HFF-Myc (cell line): Measurements from ENCODE around the gene CACNA2D3.

Source experiments
- DNase-seq: peaks from one replicate; pipeline ENCODE4 v3.0.0-alpha.2; 2011; ENCODE audit warnings: low read depth; ENCODE audit errors: extremely low read depth
- H3K4me3 ChIP-seq: replicated peaks from 2 replicates; pipeline ENCODE4 v1.5.1; 2011; ENCODE audit warnings: low read depth, mild to moderate bottlenecking, control low read depth, low read length
- TF ChIP-seq, protein P1 (sequence below): IDR thresholded peaks from 2 replicates; pipeline ENCODE4 v1.5.1; 2012; ENCODE audit warnings: mild to moderate bottlenecking, low read depth, low read length, control low read depth; ENCODE audit errors: missing control alignments

CACNA2D3 gene

DNA sequence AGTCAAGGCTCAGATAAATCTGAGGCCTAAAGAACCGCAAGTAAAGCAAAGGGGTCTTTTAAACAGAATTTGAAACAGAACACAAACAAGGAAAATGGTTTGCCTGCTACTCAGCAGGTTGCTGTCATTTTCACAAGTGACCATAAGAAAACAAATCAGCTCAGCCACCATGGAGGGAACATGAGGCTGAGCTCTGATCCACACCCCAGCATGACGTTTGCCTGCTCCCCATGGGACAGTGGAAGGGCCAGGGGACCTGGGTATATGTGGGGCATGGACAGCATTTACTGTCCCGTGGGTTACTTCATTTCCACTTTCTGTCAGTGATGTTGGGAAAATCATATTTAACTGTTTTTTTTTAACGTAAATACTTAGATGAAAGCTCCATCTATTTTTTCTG lies 434.3 kb downstream of the CACNA2D3 start:
- H3K4me3 ChIP-seq = no peak overlapping the region
- TF ChIP-seq, protein P1, sequence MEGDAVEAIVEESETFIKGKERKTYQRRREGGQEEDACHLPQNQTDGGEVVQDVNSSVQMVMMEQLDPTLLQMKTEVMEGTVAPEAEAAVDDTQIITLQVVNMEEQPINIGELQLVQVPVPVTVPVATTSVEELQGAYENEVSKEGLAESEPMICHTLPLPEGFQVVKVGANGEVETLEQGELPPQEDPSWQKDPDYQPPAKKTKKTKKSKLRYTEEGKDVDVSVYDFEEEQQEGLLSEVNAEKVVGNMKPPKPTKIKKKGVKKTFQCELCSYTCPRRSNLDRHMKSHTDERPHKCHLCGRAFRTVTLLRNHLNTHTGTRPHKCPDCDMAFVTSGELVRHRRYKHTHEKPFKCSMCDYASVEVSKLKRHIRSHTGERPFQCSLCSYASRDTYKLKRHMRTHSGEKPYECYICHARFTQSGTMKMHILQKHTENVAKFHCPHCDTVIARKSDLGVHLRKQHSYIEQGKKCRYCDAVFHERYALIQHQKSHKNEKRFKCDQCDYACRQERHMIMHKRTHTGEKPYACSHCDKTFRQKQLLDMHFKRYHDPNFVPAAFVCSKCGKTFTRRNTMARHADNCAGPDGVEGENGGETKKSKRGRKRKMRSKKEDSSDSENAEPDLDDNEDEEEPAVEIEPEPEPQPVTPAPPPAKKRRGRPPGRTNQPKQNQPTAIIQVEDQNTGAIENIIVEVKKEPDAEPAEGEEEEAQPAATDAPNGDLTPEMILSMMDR = no peak
- DNase-seq = no peak

DNA sequence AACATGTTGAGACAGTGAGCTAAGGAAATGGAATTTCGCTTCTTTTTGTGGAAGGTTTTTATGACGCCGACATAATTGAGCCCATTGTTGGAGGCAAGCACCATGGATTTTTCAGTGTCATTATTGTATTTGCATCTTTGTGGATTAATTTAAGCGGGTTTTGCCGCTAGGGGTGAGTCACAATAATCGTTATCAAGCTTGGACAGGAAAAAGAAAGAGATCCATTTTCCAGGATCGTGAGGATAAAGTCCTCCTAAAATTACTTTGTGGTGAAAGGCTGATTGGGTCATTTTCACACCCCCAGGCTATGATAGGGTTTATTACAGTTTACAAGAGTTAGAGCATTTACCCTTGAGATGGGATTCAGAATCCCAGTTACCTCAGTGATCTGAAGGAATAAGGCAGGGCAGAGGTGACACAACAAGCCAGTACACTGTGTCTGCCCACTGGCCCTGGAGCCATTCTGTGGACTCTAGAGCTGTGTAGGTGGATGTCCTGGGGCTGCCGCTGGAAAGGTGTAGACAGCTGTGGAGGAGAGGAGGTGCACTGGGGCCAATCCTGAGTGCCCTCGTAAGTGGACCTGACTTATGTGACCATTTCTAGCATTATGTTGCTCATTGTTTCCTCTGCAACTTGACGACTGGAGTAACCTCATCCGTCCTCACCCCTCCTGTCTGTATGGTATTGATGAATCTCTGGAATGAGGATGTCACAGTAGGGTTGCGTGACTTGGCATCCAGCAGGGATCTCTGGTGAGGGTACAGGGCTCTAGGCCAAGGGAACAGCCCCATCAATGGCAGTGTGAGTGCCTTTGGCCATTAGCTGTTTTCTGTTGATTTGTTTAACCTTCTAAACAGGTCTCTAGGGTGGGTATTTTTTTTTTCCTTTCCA lies 435.4 kb downstream of the CACNA2D3 start:
- no peak overlapping the region for H3K4me3 ChIP-seq
- TF ChIP-seq, protein P1 = no peak
- no peak for DNase-seq

DNA sequence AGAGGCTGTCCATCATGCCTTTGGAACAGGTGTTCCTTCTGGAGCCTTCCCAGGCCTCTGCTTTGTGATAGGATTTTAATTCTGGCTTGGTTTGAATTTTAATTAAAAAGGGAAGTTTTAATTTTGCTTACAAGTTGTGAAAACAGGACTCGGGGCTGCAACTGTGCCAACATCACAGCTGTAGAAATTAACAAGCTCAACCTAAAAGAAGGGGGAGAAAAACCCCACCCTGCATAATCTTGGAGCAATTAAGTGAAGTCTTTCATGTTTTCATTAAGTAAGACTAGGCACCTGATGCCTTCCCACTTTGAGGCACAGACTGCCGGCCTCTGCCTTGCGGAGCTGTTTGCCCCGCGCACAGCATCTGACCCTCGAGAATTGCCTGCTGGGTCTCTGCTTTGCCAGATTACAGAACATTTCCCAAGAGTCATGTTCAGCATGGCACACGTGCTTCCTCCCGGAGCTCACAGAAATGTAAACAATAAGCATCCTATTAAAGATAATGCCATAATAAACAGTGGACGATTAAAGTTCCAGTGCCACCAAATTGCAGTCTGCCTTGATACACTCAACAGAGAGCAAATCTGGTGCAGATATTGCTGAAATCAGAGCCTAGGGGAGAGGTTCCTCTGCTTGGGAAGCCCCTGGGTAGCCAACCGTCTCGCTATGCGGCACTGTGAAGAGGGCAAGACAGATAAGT lies 441.3 kb downstream of the CACNA2D3 start:
- DNase-seq = no peak
- no peak overlapping the region for H3K4me3 ChIP-seq
- TF ChIP-seq, protein P1 = no peak

DNA sequence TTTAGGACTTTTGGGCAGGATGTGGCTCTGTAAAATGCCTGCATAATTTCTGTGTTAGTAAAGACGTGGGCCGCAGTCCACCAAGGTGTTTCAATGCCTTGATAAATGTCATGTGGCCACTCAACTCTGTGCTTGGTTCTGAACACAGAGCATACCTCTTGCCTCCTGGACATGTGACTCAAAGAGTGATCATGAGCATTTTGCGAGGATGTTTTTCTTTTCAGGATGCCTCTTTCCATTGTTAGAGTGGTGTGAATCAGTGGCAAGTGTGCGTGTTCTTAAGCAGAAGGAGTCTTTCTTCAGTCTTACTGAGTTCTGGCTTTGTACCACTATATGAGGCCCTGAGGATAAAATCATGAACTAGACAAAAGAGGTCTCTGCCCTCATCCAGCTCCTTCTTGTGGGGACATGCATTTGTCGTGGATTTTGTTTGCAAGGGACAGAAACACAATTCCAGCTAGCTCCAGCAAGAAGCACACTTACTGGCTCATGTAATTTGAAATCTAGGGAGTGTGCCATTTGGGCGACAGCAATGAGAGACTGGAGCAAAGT lies 442.1 kb downstream of the CACNA2D3 start:
- TF ChIP-seq, protein P1 = no peak
- no peak for DNase-seq
- H3K4me3 ChIP-seq = no peak overlapping the region

DNA sequence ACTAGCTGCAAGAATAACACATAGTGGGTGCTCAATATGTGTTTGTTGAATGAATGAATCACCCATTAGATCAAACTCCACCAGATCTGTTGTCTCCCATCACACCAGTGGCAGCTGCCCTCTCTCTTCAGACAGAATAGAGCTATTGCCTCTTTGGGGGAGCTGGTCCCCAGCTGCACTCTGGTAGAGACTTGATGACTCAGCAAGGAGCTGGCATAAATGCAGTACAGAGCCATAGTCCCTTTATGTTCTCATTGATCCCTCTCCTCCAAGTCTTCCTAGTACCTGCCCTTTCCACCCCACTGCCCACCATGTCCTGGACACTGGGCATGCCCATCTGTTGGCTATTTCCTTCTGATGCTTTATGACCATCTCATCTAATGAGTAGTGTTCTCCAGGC lies 443.6 kb downstream of the CACNA2D3 start:
- no peak for DNase-seq
- H3K4me3 ChIP-seq = no peak overlapping the region
- TF ChIP-seq, protein P1 = no peak

DNA sequence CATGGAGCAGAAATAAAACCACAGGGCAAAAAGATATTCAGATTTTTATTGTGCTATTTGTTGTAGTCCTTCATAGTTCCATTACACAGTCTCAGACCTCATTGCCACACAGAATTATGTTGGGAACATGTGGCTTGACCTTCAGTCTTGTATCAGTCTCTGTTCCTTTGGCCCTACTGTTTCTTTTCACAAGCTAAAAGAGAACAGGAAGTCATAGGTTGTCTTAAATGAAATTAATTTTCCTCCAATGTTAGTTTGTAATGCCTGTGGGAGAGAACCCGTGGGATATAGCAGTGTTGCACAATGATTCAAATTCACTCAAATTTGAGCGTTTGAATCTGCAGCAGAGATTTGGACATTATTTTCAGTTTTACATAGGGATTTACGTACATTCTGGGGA lies 445.6 kb downstream of the CACNA2D3 start:
- no peak for DNase-seq
- TF ChIP-seq, protein P1 = no peak
- H3K4me3 ChIP-seq = no peak overlapping the region
